Astrocyte (in vitro differentiated cells and primary cell): ENCODE data around the gene SEC14L3. TPM values are rescaled to one million over a fixed set of nuclear protein-coding genes. Genes with fewer than 3 reads are reported as not detected.
A peak's percentile ranks its signal among the peaks of the same experiment; 100 is the strongest.

Source experiments
- DNase-seq: peaks from one replicate; pipeline ENCODE4 v3.0.0-alpha.2; 2010; ENCODE audit warnings: low read depth
- FAIRE-seq: peaks from 2 replicates; lab custom pipeline; 2011; peaks lifted over from hg19 to GRCh38; lab: Jason Lieb, UNC
- H2AFZ ChIP-seq: 2 replicates; pipeline ENCODE4 v1.6.0; 2012; ENCODE audit warnings: low read depth, low read length, inconsistent platforms
- H3K27ac ChIP-seq: 2 replicates; pipeline ENCODE4 v1.5.1; 2011; ENCODE audit warnings: low read depth, low read length, inconsistent platforms
- H3K27me3 ChIP-seq: 2 replicates; pipeline ENCODE4 v1.6.0; 2011; ENCODE audit warnings: low read length, inconsistent platforms; ENCODE audit not compliant: insufficient read depth
- H3K36me3 ChIP-seq: 2 replicates; pipeline ENCODE4 v1.5.1; 2011; ENCODE audit warnings: low read length, inconsistent platforms; ENCODE audit not compliant: insufficient read depth
- H3K4me1 ChIP-seq: 2 replicates; pipeline ENCODE4 v1.5.1; 2011; ENCODE audit warnings: low read length, inconsistent platforms; ENCODE audit not compliant: insufficient read depth
- H3K4me2 ChIP-seq: 2 replicates; pipeline ENCODE4 v1.6.0; 2012; ENCODE audit warnings: low read length, inconsistent platforms
- H3K4me3 ChIP-seq: 2 replicates; pipeline ENCODE4 v1.5.1; 2011; ENCODE audit warnings: low read depth, mild to moderate bottlenecking, low read length, inconsistent platforms; ENCODE audit not compliant: insufficient read depth
- H3K79me2 ChIP-seq: 2 replicates; pipeline ENCODE4 v1.6.0; 2012; ENCODE audit warnings: mild to moderate bottlenecking, low read length, inconsistent platforms; ENCODE audit not compliant: insufficient read depth
- H3K9ac ChIP-seq: 2 replicates; pipeline ENCODE4 v1.6.0; 2012; ENCODE audit warnings: mild to moderate bottlenecking, low read length, inconsistent platforms
- H3K9me3 ChIP-seq: 2 replicates; pipeline ENCODE4 v1.5.1; 2012; ENCODE audit warnings: low read depth, mild to moderate bottlenecking, low read length, inconsistent platforms; ENCODE audit not compliant: insufficient read depth
- H4K20me1 ChIP-seq: 2 replicates; pipeline ENCODE4 v1.6.0; 2012; ENCODE audit warnings: low read length, inconsistent platforms; ENCODE audit not compliant: insufficient read depth
- H3K27ac Mint-ChIP-seq: one replicate; pipeline ENCODE4 v1.8.0; 2021; ENCODE audit warnings: mild to moderate bottlenecking, mixed read lengths; ENCODE audit not compliant: unreplicated experiment
- H3K27me3 Mint-ChIP-seq: one replicate; pipeline ENCODE4 v1.8.0; 2021; ENCODE audit warnings: low read depth, mixed read lengths; ENCODE audit not compliant: unreplicated experiment
- H3K36me3 Mint-ChIP-seq: one replicate; pipeline ENCODE4 v1.8.0; 2021; ENCODE audit warnings: low read depth, mixed read lengths; ENCODE audit not compliant: unreplicated experiment
- H3K4me1 Mint-ChIP-seq: one replicate; pipeline ENCODE4 v1.8.0; 2021; ENCODE audit warnings: low read depth, mixed read lengths; ENCODE audit not compliant: unreplicated experiment
- H3K4me3 Mint-ChIP-seq: one replicate; pipeline ENCODE4 v1.8.0; 2021; ENCODE audit warnings: mild to moderate bottlenecking, moderate library complexity, mixed read lengths; ENCODE audit not compliant: unreplicated experiment
- H3K9me3 Mint-ChIP-seq: one replicate; pipeline ENCODE4 v1.8.0; 2021; ENCODE audit warnings: mild to moderate bottlenecking, mixed read lengths; ENCODE audit not compliant: unreplicated experiment
- EZH2 ChIP-seq: IDR thresholded peaks from 2 replicates; pipeline ENCODE4 v1.6.1; 2012; ENCODE audit warnings: mild to moderate bottlenecking, low read length, inconsistent platforms; ENCODE audit not compliant: insufficient read depth
- total RNA-seq: library from RNA; stranded (reverse); gene quantifications from 2 replicates; pipeline ENCODE4 v1.2.1, GENCODE V29; 2021
- TF ChIP-seq, protein P1 (sequence below): IDR thresholded peaks from 2 replicates; pipeline ENCODE4 v1.5.1; 2011; ENCODE audit warnings: low read depth, mild to moderate bottlenecking, inconsistent platforms, low read length, moderate library complexity; ENCODE audit not compliant: insufficient read depth

The SEC14L3 gene
- total RNA-seq, 1 donor from 2014 or later: not detected

GRCh38 chr22:30425327-30425615, 46.5 kb downstream of the SEC14L3 start:
- FAIRE-seq (no peak), DNase-seq (no peak)
- peak overlapping the region; percentile 62 for H3K4me3 ChIP-seq
- peaks cover 5% of the 10 kb centered on the region for H3K36me3 Mint-ChIP-seq
- H3K4me1 ChIP-seq: peaks cover 59% of the 10 kb centered on the region
- H3K9me3 Mint-ChIP-seq: no peaks in the 10 kb centered on the region
- peak overlapping the region; percentile 77 for H3K9ac ChIP-seq
- H3K4me3 Mint-ChIP-seq: peak overlapping the region; percentile 87
- no peaks in the 10 kb centered on the region for H3K27me3 ChIP-seq
- H4K20me1 ChIP-seq: no peaks in the 10 kb centered on the region
- peak overlapping the region; percentile 90 for H3K4me2 ChIP-seq
- no peaks in the 10 kb centered on the region for H3K79me2 ChIP-seq
- peaks cover 28% of the 10 kb centered on the region for H3K4me1 Mint-ChIP-seq
- peak overlapping the region; percentile 58 for H3K27ac ChIP-seq
- peak overlapping the region; percentile 61 for H2AFZ ChIP-seq
- no peaks in the 10 kb centered on the region for H3K27me3 Mint-ChIP-seq
- peaks cover 3% of the 10 kb centered on the region for H3K36me3 ChIP-seq
- H3K9me3 ChIP-seq: no peaks in the 10 kb centered on the region
- peak overlapping the region; percentile 71 for H3K27ac Mint-ChIP-seq
- TF ChIP-seq, protein P1, sequence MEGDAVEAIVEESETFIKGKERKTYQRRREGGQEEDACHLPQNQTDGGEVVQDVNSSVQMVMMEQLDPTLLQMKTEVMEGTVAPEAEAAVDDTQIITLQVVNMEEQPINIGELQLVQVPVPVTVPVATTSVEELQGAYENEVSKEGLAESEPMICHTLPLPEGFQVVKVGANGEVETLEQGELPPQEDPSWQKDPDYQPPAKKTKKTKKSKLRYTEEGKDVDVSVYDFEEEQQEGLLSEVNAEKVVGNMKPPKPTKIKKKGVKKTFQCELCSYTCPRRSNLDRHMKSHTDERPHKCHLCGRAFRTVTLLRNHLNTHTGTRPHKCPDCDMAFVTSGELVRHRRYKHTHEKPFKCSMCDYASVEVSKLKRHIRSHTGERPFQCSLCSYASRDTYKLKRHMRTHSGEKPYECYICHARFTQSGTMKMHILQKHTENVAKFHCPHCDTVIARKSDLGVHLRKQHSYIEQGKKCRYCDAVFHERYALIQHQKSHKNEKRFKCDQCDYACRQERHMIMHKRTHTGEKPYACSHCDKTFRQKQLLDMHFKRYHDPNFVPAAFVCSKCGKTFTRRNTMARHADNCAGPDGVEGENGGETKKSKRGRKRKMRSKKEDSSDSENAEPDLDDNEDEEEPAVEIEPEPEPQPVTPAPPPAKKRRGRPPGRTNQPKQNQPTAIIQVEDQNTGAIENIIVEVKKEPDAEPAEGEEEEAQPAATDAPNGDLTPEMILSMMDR: no peak
- TF ChIP-seq EZH2: no peak

GRCh38 chr22:30424534-30425326, 47.1 kb downstream of the SEC14L3 start:
- Histone ChIP-seq H3K4me1 (peaks cover 63% of the 10 kb centered on the region), H3K9me3 (no peaks in the 10 kb centered on the region), H3K79me2 (no peaks in the 10 kb centered on the region), H3K27me3 (no peaks in the 10 kb centered on the region), H3K36me3 (peaks cover 3% of the 10 kb centered on the region), H2AFZ (peak overlapping the region; percentile 44), H3K9ac (peak overlapping the region; percentile 93), H3K27ac (peak overlapping the region; percentile 98), H3K4me3 (peak overlapping the region; percentile 62), H3K4me2 (peak overlapping the region; percentile 90), H4K20me1 (no peaks in the 10 kb centered on the region)
- Mint-ChIP-seq H3K4me1 (peaks cover 32% of the 10 kb centered on the region), H3K36me3 (peaks cover 5% of the 10 kb centered on the region), H3K27me3 (no peaks in the 10 kb centered on the region), H3K4me3 (peak overlapping the region; percentile 87), H3K27ac (peak overlapping the region; percentile 100), H3K9me3 (no peaks in the 10 kb centered on the region)
- no peak for DNase-seq
- TF ChIP-seq, protein P1: no peak
- no peak for TF ChIP-seq EZH2
- FAIRE-seq: no peak

- Histone ChIP-seq H3K4me2 (peak overlapping the region; percentile 90), H3K27me3 (no peaks in the 10 kb centered on the region), H3K27ac (peak overlapping the region; percentile 98), H3K36me3 (peaks cover 3% of the 10 kb centered on the region), H3K4me3 (peak overlapping the region; percentile 56), H3K79me2 (no peaks in the 10 kb centered on the region), H3K9ac (peak overlapping the region; percentile 93), H4K20me1 (no peaks in the 10 kb centered on the region), H2AFZ (peak overlapping the region; percentile 58), H3K4me1 (peaks cover 63% of the 10 kb centered on the region), H3K9me3 (no peaks in the 10 kb centered on the region)
- H3K9me3 Mint-ChIP-seq: no peaks in the 10 kb centered on the region
- peaks cover 32% of the 10 kb centered on the region for H3K4me1 Mint-ChIP-seq
- DNase-seq (peak; percentile 99), FAIRE-seq (peak; percentile 65)
- TF ChIP-seq, protein P1: no peak
- TF ChIP-seq EZH2: no peak
- H3K36me3 Mint-ChIP-seq: peaks cover 7% of the 10 kb centered on the region
- H3K27me3 Mint-ChIP-seq: no peaks in the 10 kb centered on the region
- H3K4me3 Mint-ChIP-seq: peak overlapping the region; percentile 87
- peak overlapping the region; percentile 100 for H3K27ac Mint-ChIP-seq
Measured at GRCh38 chr22:30423959-30424533, 47.8 kb downstream of the SEC14L3 start.
